Calu3 (cell line): ENCODE measurements around the gene MRPS15. TPM values are rescaled to one million over a fixed set of nuclear protein-coding genes. Genes with fewer than 3 reads are reported as not detected.
"Not testable (repeated sequence)": the region's sequence is repeated elsewhere in the genome, so short reads cannot be mapped to it uniquely, and the experiment has no call there.

Experiments used
- BruUV-seq: library from RNA; stranded (reverse); fragments of 400-500 nt; replicated peaks from 2 replicates; lab custom pipeline; 2021; lab: Mats Ljungman, UMichigan
- CTCF ChIA-PET: fragments of 300-600 bp; sonication (Branson Sonifier 250); formaldehyde crosslinking; loops from one replicate; lab custom pipeline; 2022; ENCODE audit warnings: antibody characterized with exemption; lab: Charles Lee
- DNase-seq: peaks from one replicate; pipeline ENCODE4 v3.0.0; 2022
- H3K27ac Mint-ChIP-seq: one replicate; pipeline ENCODE4 v1.8.0; 2022; ENCODE audit warnings: mixed read lengths; ENCODE audit not compliant: unreplicated experiment
- H3K27me3 Mint-ChIP-seq: one replicate; pipeline ENCODE4 v1.8.0; 2022; ENCODE audit warnings: mixed read lengths; ENCODE audit not compliant: unreplicated experiment
- H3K36me3 Mint-ChIP-seq: one replicate; pipeline ENCODE4 v1.8.0; 2022; ENCODE audit warnings: mild to moderate bottlenecking, moderate library complexity, mixed read lengths; ENCODE audit not compliant: insufficient read depth, unreplicated experiment
- H3K4me1 Mint-ChIP-seq: one replicate; pipeline ENCODE4 v1.8.0; 2022; ENCODE audit warnings: mild to moderate bottlenecking, low read depth, mixed read lengths; ENCODE audit not compliant: unreplicated experiment
- H3K4me3 Mint-ChIP-seq: one replicate; pipeline ENCODE4 v1.8.0; 2022; ENCODE audit warnings: mild to moderate bottlenecking, low read depth, moderate library complexity, mixed read lengths; ENCODE audit not compliant: unreplicated experiment
- H3K9me3 Mint-ChIP-seq: one replicate; pipeline ENCODE4 v1.8.0; 2022; ENCODE audit warnings: low read depth, mixed read lengths; ENCODE audit not compliant: unreplicated experiment
- intact Hi-C: fragments of 100-400 bp; cut with micrococcal nuclease; formaldehyde crosslinking; loops from one replicate; pipeline ENCODE4 v1.10.0; 2022; ENCODE audit not compliant: unreplicated experiment
- total RNA-seq: library from RNA; stranded (reverse); gene quantifications from 2 replicates; pipeline ENCODE4 v1.2.3, GENCODE V29; 2022
- TF ChIP-seq, protein P1 (sequence below): fragments of 200-600 bp; IDR thresholded peaks from one replicate; pipeline ENCODE4 v1.8.0; 2022; ENCODE audit warnings: antibody characterized with exemption; ENCODE audit not compliant: unreplicated experiment

Gene MRPS15
- total RNA-seq, 1 experiment from 2014 or later: 97.8 TPM

DNA sequence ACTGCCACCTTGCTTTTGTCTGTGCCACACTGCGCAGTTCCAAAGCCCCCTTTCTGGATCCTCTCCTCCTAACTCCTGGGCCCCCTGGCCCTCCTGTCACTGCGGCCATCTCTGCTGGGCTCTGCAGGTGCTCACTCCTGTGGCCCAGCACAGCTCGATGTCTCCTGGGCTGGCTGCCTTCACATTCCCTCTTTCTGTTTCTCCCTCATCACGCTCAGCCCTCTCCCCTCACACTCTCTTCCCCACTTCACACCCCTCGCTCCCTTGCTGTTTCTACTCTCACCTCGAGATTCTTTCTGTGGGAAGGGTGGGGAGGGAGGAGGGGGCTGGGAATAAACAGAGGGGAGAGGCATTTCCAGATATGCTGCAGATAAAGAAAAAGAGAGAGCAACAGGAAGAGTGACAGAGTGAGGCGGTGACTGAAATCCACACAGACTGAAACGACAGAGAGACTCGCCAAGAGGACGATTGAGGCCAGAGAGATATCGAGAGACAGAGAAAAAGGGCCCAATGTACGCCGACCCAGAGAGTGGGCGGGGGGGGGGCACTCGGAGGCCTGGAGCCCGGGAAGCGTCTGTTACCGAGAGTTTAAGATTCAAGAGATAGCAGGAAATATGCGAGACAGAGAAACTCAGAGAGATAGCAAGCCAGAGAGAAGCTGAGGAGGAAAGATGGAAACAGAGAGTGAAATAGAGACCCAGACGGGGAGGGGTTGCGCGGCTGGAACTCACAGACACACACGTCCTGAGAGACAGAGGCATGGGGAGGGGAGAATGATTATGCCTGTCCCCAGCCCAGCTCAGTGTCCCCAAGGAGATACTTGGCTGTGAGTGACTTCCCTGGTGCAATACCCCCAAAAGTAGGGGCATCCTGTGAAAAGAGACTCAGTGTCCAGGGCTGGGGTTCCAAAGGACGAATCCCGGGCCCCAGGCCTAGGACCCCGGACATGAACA is 17.9 kb upstream of the MRPS15 start:
- CTCF ChIA-PET: interaction anchor here (0.6 to 0.7 kb wide), 2 partner anchors 34 to 47 kb away, joined by 4 to 6 read pairs; no protein-coding TSS in a partner anchor
- no peak for DNase-seq
- intact Hi-C loops: no loop called here
- H3K36me3 Mint-ChIP-seq: peaks cover 5% of the 10 kb centered on the region
- no peak overlapping the region for H3K4me3 Mint-ChIP-seq
- no peak overlapping the region for H3K27ac Mint-ChIP-seq
- TF ChIP-seq, protein P1, sequence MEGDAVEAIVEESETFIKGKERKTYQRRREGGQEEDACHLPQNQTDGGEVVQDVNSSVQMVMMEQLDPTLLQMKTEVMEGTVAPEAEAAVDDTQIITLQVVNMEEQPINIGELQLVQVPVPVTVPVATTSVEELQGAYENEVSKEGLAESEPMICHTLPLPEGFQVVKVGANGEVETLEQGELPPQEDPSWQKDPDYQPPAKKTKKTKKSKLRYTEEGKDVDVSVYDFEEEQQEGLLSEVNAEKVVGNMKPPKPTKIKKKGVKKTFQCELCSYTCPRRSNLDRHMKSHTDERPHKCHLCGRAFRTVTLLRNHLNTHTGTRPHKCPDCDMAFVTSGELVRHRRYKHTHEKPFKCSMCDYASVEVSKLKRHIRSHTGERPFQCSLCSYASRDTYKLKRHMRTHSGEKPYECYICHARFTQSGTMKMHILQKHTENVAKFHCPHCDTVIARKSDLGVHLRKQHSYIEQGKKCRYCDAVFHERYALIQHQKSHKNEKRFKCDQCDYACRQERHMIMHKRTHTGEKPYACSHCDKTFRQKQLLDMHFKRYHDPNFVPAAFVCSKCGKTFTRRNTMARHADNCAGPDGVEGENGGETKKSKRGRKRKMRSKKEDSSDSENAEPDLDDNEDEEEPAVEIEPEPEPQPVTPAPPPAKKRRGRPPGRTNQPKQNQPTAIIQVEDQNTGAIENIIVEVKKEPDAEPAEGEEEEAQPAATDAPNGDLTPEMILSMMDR: no peak
- no TSS peak for BruUV-seq
- peaks cover 25% of the 10 kb centered on the region for H3K27me3 Mint-ChIP-seq
- H3K9me3 Mint-ChIP-seq: no peaks in the 10 kb centered on the region
- peaks cover 18% of the 10 kb centered on the region for H3K4me1 Mint-ChIP-seq

DNA sequence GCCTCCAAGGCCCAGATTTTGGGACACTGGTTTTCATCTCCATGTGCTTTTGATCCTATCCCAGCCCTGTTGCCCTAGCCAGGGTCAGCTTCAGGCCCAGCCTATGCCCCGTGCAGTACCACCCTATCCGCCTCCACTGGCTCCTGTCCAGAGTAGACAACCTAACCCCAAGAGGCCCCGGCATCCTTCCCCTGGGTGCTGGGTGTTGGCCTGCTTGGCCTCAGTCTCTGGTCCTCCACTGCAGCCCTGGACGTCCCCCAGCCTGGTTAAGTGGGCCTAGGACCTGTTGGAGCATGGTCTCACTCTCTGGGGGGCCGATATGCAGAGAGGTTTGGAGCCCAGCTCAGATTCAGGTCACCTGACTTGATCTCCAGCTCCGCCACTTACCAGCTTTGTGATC is 16.9 kb upstream of the MRPS15 start:
- Mint-ChIP-seq H3K4me1 (peaks cover 8% of the 10 kb centered on the region), H3K9me3 (no peaks in the 10 kb centered on the region), H3K27ac (no peak overlapping the region), H3K27me3 (peaks cover 32% of the 10 kb centered on the region), H3K36me3 (no peaks in the 10 kb centered on the region), H3K4me3 (no peak overlapping the region)
- BruUV-seq: no TSS peak
- intact Hi-C loops: no loop called here
- CTCF ChIA-PET: interaction anchor here (0.6 kb wide), 1 partner anchor 46 kb away, joined by 6 read pairs; no protein-coding TSS in a partner anchor
- no peak for DNase-seq
- TF ChIP-seq, protein P1: no peak

DNA sequence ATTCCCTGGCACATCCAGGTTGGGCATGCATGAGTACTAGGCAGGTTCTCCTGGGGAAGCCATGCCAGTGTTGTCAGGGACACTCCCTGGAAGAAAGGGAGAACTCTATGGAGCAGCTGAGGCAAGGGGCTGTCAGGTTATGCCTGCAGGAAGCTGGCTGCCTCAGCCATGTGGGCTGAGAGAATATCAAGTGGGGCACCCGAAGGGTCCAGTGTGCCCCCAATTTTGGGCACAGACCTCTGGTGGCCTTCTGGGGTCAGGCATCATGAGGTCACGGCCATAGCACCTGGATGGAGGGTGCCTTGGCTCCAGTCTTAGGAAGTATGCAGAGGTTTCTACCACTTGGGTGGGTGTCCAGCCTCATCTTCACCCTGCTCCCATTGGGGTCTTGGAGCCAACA is 16.0 kb upstream of the MRPS15 start:
- TF ChIP-seq, protein P1: no peak
- Mint-ChIP-seq H3K36me3 (no peaks in the 10 kb centered on the region), H3K9me3 (no peaks in the 10 kb centered on the region), H3K4me1 (no peaks in the 10 kb centered on the region), H3K27me3 (peaks cover 34% of the 10 kb centered on the region), H3K27ac (no peak overlapping the region), H3K4me3 (no peak overlapping the region)
- no peak for DNase-seq
- BruUV-seq: no TSS peak
- intact Hi-C loops: no loop called here
- CTCF ChIA-PET: no interaction called here

DNA sequence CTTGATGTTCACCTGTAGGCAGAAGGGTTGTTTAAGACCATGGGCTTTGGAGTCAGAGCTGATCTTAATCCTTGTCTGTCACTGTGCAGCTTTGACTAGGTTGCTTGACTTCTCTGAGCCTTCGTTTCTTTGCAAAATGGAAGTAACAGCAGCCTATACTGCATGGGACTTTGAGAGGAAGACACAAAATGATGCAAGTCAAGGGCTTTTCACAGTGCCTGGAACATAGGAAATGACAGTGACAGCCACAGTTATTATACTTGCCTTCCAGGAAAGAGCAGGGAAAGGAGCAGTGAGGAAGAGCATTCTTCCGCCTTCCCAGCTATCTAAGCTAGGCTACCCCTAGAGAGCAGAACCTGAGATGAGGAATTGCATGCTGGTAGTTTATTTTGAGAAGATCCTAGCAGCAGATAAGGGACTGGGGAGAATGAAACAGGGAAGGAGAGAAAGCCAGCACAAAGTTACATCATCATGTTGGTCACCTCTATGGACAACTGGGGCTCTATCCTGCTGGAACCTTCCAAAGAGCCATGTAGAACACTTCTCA is 15.4 kb upstream of the MRPS15 start:
- no peak overlapping the region for H3K27ac Mint-ChIP-seq
- H3K36me3 Mint-ChIP-seq: no peaks in the 10 kb centered on the region
- BruUV-seq: no TSS peak
- H3K4me1 Mint-ChIP-seq: no peaks in the 10 kb centered on the region
- peaks cover 34% of the 10 kb centered on the region for H3K27me3 Mint-ChIP-seq
- DNase-seq: no peak
- H3K9me3 Mint-ChIP-seq: no peaks in the 10 kb centered on the region
- no peak overlapping the region for H3K4me3 Mint-ChIP-seq
- TF ChIP-seq, protein P1: no peak
- intact Hi-C loops: no loop called here
- CTCF ChIA-PET: no interaction called here

DNA sequence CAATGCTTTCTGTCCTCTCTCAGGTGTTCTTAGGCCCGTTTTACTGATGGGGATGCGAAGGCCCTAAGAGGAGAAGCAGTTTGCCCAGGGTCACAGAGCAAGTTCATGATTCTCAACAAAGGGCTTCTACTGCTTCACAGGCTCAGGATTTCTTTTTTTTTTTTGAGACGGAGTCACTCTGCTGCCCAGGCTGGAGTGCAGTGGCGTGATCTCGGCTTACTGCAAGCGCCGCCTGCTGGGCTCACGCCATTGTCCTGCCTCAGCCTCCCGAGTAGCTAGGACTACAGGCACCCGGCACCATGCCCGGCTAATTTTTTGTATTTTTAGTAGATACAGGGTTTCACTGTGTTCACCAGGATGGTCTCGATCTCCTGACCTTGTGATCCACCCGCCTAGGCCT is 13.4 kb upstream of the MRPS15 start:
- H3K27ac Mint-ChIP-seq, H3K36me3 Mint-ChIP-seq, H3K4me1 Mint-ChIP-seq, DNase-seq, H3K9me3 Mint-ChIP-seq, intact Hi-C loops, H3K4me3 Mint-ChIP-seq, BruUV-seq: not testable (repeated sequence)
- CTCF ChIA-PET: interaction anchor here (0.7 kb wide), 1 partner anchor 1001 kb away, joined by 3 read pairs; no protein-coding TSS in a partner anchor
- H3K27me3 Mint-ChIP-seq: peaks cover 43% of the 10 kb centered on the region
